OCI-LY7 (cell line): ENCODE measurements around the gene CYP11A1. TPM values are rescaled to one million over a fixed set of nuclear protein-coding genes. Genes with fewer than 3 reads are reported as not detected.
A peak's percentile ranks its signal among the peaks of the same experiment; 100 is the strongest.

ENCODE experiments used
- BruUV-seq: library from RNA; stranded (reverse); fragments of 400-500 nt; replicated peaks from 2 replicates; lab custom pipeline; 2021; lab: Mats Ljungman, UMichigan
- CTCF ChIA-PET: fragments of 300-600 bp; sonication (Branson Sonifier 250); formaldehyde crosslinking; loops from one replicate; lab custom pipeline; 2022; ENCODE audit warnings: antibody characterized with exemption; ENCODE audit not compliant: unreplicated experiment; lab: Charles Lee
- POLR2A ChIA-PET: fragments of 300-600 bp; sonication (Branson Sonifier 250); formaldehyde crosslinking; loops from one replicate; lab custom pipeline; 2022; ENCODE audit warnings: antibody characterized with exemption; lab: Charles Lee
- DNase-seq: peaks from one replicate; pipeline ENCODE4 v3.0.0-alpha.2; 2015; ENCODE audit warnings: low spot score
- H2AFZ ChIP-seq: fragments of 200-600 bp; sonication (generic), shearing (Covaris generic); 2 replicates; pipeline ENCODE4 v1.6.1; 2014; ENCODE audit warnings: mild to moderate bottlenecking, antibody characterized with exemption, low read length, moderate library complexity
- H3K27ac ChIP-seq: fragments of 200-600 bp; sonication (generic); 2 replicates; pipeline ENCODE4 v1.5.1; 2014; ENCODE audit warnings: mixed run types, low read depth, mild to moderate bottlenecking, moderate library complexity, low read length, inconsistent platforms; ENCODE audit not compliant: poor library complexity, severe bottlenecking
- H3K36me3 ChIP-seq: fragments of 200-600 bp; sonication (generic); 2 replicates; pipeline ENCODE4 v1.6.1; 2014; ENCODE audit warnings: mild to moderate bottlenecking, antibody characterized with exemption, low read length, moderate library complexity, mixed read lengths; ENCODE audit not compliant: insufficient read depth
- H3K4me1 ChIP-seq: fragments of 200-600 bp; sonication (generic); 2 replicates; pipeline ENCODE4 v1.5.1; 2014; ENCODE audit warnings: mild to moderate bottlenecking, low read length; ENCODE audit not compliant: insufficient read depth, poor library complexity, severe bottlenecking
- H3K4me2 ChIP-seq: fragments of 200-600 bp; sonication (generic); 2 replicates; pipeline ENCODE4 v1.6.1; 2014; ENCODE audit warnings: mild to moderate bottlenecking, low read length
- H3K4me3 ChIP-seq: fragments of 200-600 bp; sonication (generic); 2 replicates; pipeline ENCODE4 v1.5.1; 2014; ENCODE audit warnings: mild to moderate bottlenecking, low read depth, low read length; ENCODE audit not compliant: poor library complexity, severe bottlenecking
- H3K79me2 ChIP-seq: fragments of 200-600 bp; sonication (generic); 2 replicates; pipeline ENCODE4 v1.6.1; 2016; ENCODE audit warnings: low read depth, mild to moderate bottlenecking, low read length, moderate library complexity, mixed read lengths; ENCODE audit not compliant: insufficient read depth
- H3K9me2 ChIP-seq: fragments of 200-600 bp; sonication (generic); 2 replicates; pipeline ENCODE4 v1.6.1; 2016; ENCODE audit warnings: mild to moderate bottlenecking, low read length, mixed read lengths; ENCODE audit not compliant: insufficient read depth
- H3K9me3 ChIP-seq: fragments of 200-600 bp; sonication (generic); 2 replicates; pipeline ENCODE4 v1.6.1; 2014; ENCODE audit warnings: mild to moderate bottlenecking, mixed run types, low read length, mixed read lengths
- H4K20me1 ChIP-seq: fragments of 200-600 bp; sonication (generic); 2 replicates; pipeline ENCODE4 v1.6.1; 2014; ENCODE audit warnings: mild to moderate bottlenecking, antibody characterized with exemption, low read length, moderate library complexity, mixed read lengths; ENCODE audit not compliant: insufficient read depth
- EZH2phosphoT487 ChIP-seq: fragments of 200-600 bp; sonication (generic); IDR thresholded peaks from 2 replicates; pipeline ENCODE4 v1.6.1; 2018; ENCODE audit warnings: low read depth, borderline replicate concordance, mild to moderate bottlenecking, mixed run types, antibody characterized with exemption, low read length, moderate library complexity, mixed read lengths
- intact Hi-C: fragments of 100-400 bp; cut with micrococcal nuclease; formaldehyde crosslinking; loops from one replicate; pipeline ENCODE4 v1.10.0; 2022; ENCODE audit not compliant: unreplicated experiment
- total RNA-seq, 2 experiments: library from RNA; depleted of rRNA in 1 of 2; stranded (reverse); fragments of >200 nt in 1 of 2; shearing (Covaris generic) in 1 of 2; gene quantifications; 2 replicates each; pipeline ENCODE4 v1.2.3, GENCODE V29; 2014 to 2022
- TF ChIP-seq, protein P1 (sequence below): fragments of 200-600 bp; sonication (generic); conservative IDR thresholded peaks from 2 replicates; pipeline ENCODE4 v1.5.1; 2014; ENCODE audit warnings: mild to moderate bottlenecking, antibody characterized with exemption, low read length, moderate library complexity, mixed read lengths

Gene CYP11A1
- total RNA-seq, 2 experiments from 2014 or later, result not detected

GRCh38 chr15:74400313-74400860 is 32.9 kb upstream of the CYP11A1 start:
- ChIA-PET POLR2A (interaction anchor here (1.3 kb wide), 1 partner anchor 15 kb away, joined by 5 read pairs; no protein-coding TSS in a partner anchor), CTCF (no interaction called here)
- TF ChIP-seq, protein P1, sequence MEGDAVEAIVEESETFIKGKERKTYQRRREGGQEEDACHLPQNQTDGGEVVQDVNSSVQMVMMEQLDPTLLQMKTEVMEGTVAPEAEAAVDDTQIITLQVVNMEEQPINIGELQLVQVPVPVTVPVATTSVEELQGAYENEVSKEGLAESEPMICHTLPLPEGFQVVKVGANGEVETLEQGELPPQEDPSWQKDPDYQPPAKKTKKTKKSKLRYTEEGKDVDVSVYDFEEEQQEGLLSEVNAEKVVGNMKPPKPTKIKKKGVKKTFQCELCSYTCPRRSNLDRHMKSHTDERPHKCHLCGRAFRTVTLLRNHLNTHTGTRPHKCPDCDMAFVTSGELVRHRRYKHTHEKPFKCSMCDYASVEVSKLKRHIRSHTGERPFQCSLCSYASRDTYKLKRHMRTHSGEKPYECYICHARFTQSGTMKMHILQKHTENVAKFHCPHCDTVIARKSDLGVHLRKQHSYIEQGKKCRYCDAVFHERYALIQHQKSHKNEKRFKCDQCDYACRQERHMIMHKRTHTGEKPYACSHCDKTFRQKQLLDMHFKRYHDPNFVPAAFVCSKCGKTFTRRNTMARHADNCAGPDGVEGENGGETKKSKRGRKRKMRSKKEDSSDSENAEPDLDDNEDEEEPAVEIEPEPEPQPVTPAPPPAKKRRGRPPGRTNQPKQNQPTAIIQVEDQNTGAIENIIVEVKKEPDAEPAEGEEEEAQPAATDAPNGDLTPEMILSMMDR, result no peak
- no peak for TF ChIP-seq EZH2phosphoT487
- Histone ChIP-seq H2AFZ (no peak overlapping the region), H3K4me1 (peaks cover 86% of the 10 kb centered on the region), H3K9me2 (no peaks in the 10 kb centered on the region), H3K4me2 (peak overlapping the region; percentile 85), H3K27ac (no peak overlapping the region), H3K79me2 (no peaks in the 10 kb centered on the region), H3K9me3 (no peaks in the 10 kb centered on the region), H3K4me3 (peak overlapping the region; percentile 39), H3K36me3 (no peaks in the 10 kb centered on the region), H4K20me1 (peaks cover 4% of the 10 kb centered on the region)
- no TSS peak for BruUV-seq
- DNase-seq, result no peak
- intact Hi-C loops, result no loop called here

GRCh38 chr15:74399511-74400312 is 32.3 kb upstream of the CYP11A1 start:
- Histone ChIP-seq H4K20me1 (peaks cover 4% of the 10 kb centered on the region), H2AFZ (no peak overlapping the region), H3K4me1 (peaks cover 86% of the 10 kb centered on the region), H3K79me2 (no peaks in the 10 kb centered on the region), H3K9me3 (no peaks in the 10 kb centered on the region), H3K36me3 (no peaks in the 10 kb centered on the region), H3K4me2 (peak overlapping the region; percentile 85), H3K27ac (no peak overlapping the region), H3K4me3 (peak overlapping the region; percentile 39), H3K9me2 (no peaks in the 10 kb centered on the region)
- BruUV-seq, result no TSS peak
- peak; percentile 69 for DNase-seq
- ChIA-PET CTCF (no interaction called here), POLR2A (interaction anchor here (0.5 to 1.3 kb wide), 2 partner anchors 15 to 1600 kb away, joined by 3 to 5 read pairs; no protein-coding TSS in a partner anchor)
- intact Hi-C loops, result no loop called here
- TF ChIP-seq, protein P1, result no peak
- no peak for TF ChIP-seq EZH2phosphoT487

- Histone ChIP-seq H3K9me3 (no peaks in the 10 kb centered on the region), H3K4me2 (no peak overlapping the region), H3K27ac (no peak overlapping the region), H4K20me1 (peaks cover 4% of the 10 kb centered on the region), H3K79me2 (no peaks in the 10 kb centered on the region), H3K36me3 (no peaks in the 10 kb centered on the region), H3K9me2 (no peaks in the 10 kb centered on the region), H3K4me3 (no peak overlapping the region), H2AFZ (no peak overlapping the region), H3K4me1 (peaks cover 80% of the 10 kb centered on the region)
- BruUV-seq, result no TSS peak
- POLR2A ChIA-PET, result interaction anchor here (0.5 kb wide), 1 partner anchor 1601 kb away, joined by 3 read pairs; no protein-coding TSS in a partner anchor
- intact Hi-C loops, result no loop called here
- CTCF ChIA-PET, result no interaction called here
- no peak for TF ChIP-seq EZH2phosphoT487
- TF ChIP-seq, protein P1, result no peak
- DNase-seq, result no peak
Measured at GRCh38 chr15:74399100-74399499, 31.7 kb upstream of the CYP11A1 start.
